Mesenchymal stem cell (in vitro differentiated cells and primary cell): ENCODE data around the gene TRAF1.

Experiments
- DNase-seq: peaks from one replicate; pipeline ENCODE4 v3.0.0-alpha.2; 2013
- H2AFZ ChIP-seq: one replicate; pipeline ENCODE4 v1.6.1; 2013; ENCODE audit warnings: low read depth, mild to moderate bottlenecking, control low read depth, inconsistent platforms, low read length, moderate library complexity
- H2AK5ac ChIP-seq: 2 replicates; pipeline ENCODE4 v1.6.1; 2013; ENCODE audit warnings: low read length, moderate library complexity, mild to moderate bottlenecking, inconsistent platforms; ENCODE audit not compliant: severe bottlenecking
- H2BK120ac ChIP-seq: one replicate; pipeline ENCODE4 v1.6.1; 2013; ENCODE audit warnings: low read depth, mild to moderate bottlenecking, inconsistent platforms, low read length, moderate library complexity
- H2BK12ac ChIP-seq, 2 experiments: one replicate each; pipeline ENCODE4 v1.6.1; 2013; ENCODE audit warnings: inconsistent platforms in 2 of 2, low read length in 2 of 2, mild to moderate bottlenecking in 2 of 2, moderate library complexity in 2 of 2, control low read depth in 1 of 2
- H2BK15ac ChIP-seq: one replicate; pipeline ENCODE4 v1.6.1; 2013; ENCODE audit warnings: mild to moderate bottlenecking, low read depth, inconsistent platforms; ENCODE audit not compliant: poor library complexity, severe bottlenecking
- H2BK5ac ChIP-seq: 2 replicates; pipeline ENCODE4 v1.6.1; 2013; ENCODE audit warnings: low read depth, mild to moderate bottlenecking, low read length, control low read depth, inconsistent platforms; ENCODE audit not compliant: poor library complexity, severe bottlenecking
- H3K14ac ChIP-seq, 2 experiments: one replicate each; pipeline ENCODE4 v1.6.1; 2013; ENCODE audit warnings: inconsistent platforms in 2 of 2, low read length in 2 of 2, control low read depth in 1 of 2, mild to moderate bottlenecking in 1 of 2, moderate library complexity in 1 of 2
- H3K18ac ChIP-seq, 2 experiments: one replicate each; pipeline ENCODE4 v1.6.1; 2013; ENCODE audit warnings: inconsistent platforms in 2 of 2, low read length in 2 of 2, control low read depth in 1 of 2, low read depth in 1 of 2, mild to moderate bottlenecking in 1 of 2
- H3K23ac ChIP-seq, 2 experiments: one replicate each; pipeline ENCODE4 v1.6.1; 2013; ENCODE audit warnings: inconsistent platforms in 2 of 2, low read length in 2 of 2, mild to moderate bottlenecking in 2 of 2, moderate library complexity in 2 of 2, control low read depth in 1 of 2
- H3K27ac ChIP-seq: 2 replicates; pipeline ENCODE4 v1.5.1; 2013; ENCODE audit warnings: mild to moderate bottlenecking, moderate library complexity, low read length, control low read depth, inconsistent platforms; ENCODE audit not compliant: poor library complexity, severe bottlenecking
- H3K27me3 ChIP-seq, 2 experiments: 2 replicates each; pipeline versions ENCODE4 v1.6.1 to v1.7.0; 2013; ENCODE audit warnings: low read length in 2 of 2, mild to moderate bottlenecking in 2 of 2, moderate library complexity in 2 of 2, control low read depth in 1 of 2, inconsistent platforms in 1 of 2; ENCODE audit not compliant: control insufficient read depth in 1 of 2, insufficient read depth in 1 of 2
- H3K36me3 ChIP-seq, 2 experiments: 2 replicates each; pipeline versions ENCODE4 v1.6.1 to v1.7.0; 2013; ENCODE audit warnings: low read length in 2 of 2, control low read depth in 1 of 2, inconsistent platforms in 1 of 2, low read depth in 1 of 2, mild to moderate bottlenecking in 1 of 2; ENCODE audit not compliant: insufficient read depth in 2 of 2, control insufficient read depth in 1 of 2
- H3K4ac ChIP-seq, 2 experiments: one replicate each; pipeline ENCODE4 v1.6.1; 2013; ENCODE audit warnings: inconsistent platforms in 2 of 2, low read length in 2 of 2, mild to moderate bottlenecking in 2 of 2, moderate library complexity in 2 of 2, control low read depth in 1 of 2, low read depth in 1 of 2
- H3K4me1 ChIP-seq: 2 replicates; pipeline ENCODE4 v1.6.1; 2013; ENCODE audit warnings: low read depth, low read length, control low read depth; ENCODE audit not compliant: control insufficient read depth, insufficient read depth
- H3K4me2 ChIP-seq: 2 replicates; pipeline ENCODE4 v1.6.1; 2013; ENCODE audit warnings: low read length, mild to moderate bottlenecking, inconsistent platforms; ENCODE audit not compliant: poor library complexity, severe bottlenecking
- H3K4me3 ChIP-seq, 2 experiments: 2 replicates each; pipeline versions ENCODE4 v1.5.1 to v1.7.0; 2013; ENCODE audit warnings: low read length in 2 of 2, mild to moderate bottlenecking in 2 of 2, control low read depth in 1 of 2, low read depth in 1 of 2; ENCODE audit not compliant: insufficient read depth in 1 of 2
- H3K79me1 ChIP-seq: replicated peaks from 2 replicates; pipeline ENCODE4 v1.6.1; 2013; ENCODE audit warnings: mild to moderate bottlenecking, control low read depth, low read length, inconsistent platforms; ENCODE audit not compliant: poor library complexity, severe bottlenecking
- H3K9ac ChIP-seq: 2 replicates; pipeline ENCODE4 v1.7.0; 2013; ENCODE audit warnings: mild to moderate bottlenecking, low read length, moderate library complexity
- H3K9me3 ChIP-seq: 2 replicates; pipeline ENCODE4 v1.7.0; 2013; ENCODE audit warnings: mild to moderate bottlenecking, low read length; ENCODE audit not compliant: control insufficient read depth
- H4K8ac ChIP-seq: one replicate; pipeline ENCODE4 v1.6.1; 2013; ENCODE audit warnings: inconsistent platforms, mild to moderate bottlenecking, low read length, moderate library complexity
- H4K91ac ChIP-seq: one replicate; pipeline ENCODE4 v1.6.1; 2013; ENCODE audit warnings: mild to moderate bottlenecking, low read length, inconsistent platforms
- WGBS: methylation state at CpG from one replicate; pipeline ENCODE4 v1.1.7; 2013; ENCODE audit warnings: mixed read lengths; 5-methylcytosine and 5-hydroxymethylcytosine counted together

The TRAF1 gene

GRCh38 chr9:120886490-120886967 lies 40.1 kb downstream of the TRAF1 start:
- H2BK12ac ChIP-seq = no peak overlapping the region
- no peak overlapping the region for H2BK5ac ChIP-seq
- H3K4ac ChIP-seq = no peak overlapping the region
- H3K27ac ChIP-seq = no peak overlapping the region
- peaks cover 21% of the 10 kb centered on the region for H3K4me1 ChIP-seq
- peaks cover 0 to 41% of the 10 kb centered on the region in 2 experiments for H3K27me3 ChIP-seq
- no peaks in the 10 kb centered on the region for H3K79me1 ChIP-seq
- H3K9ac ChIP-seq = no peak overlapping the region
- no peak overlapping the region for H3K18ac ChIP-seq
- no peak overlapping the region for H4K91ac ChIP-seq
- no peak overlapping the region for H2BK15ac ChIP-seq
- no peaks in the 10 kb centered on the region for H3K36me3 ChIP-seq
- H3K23ac ChIP-seq = no peak overlapping the region
- H2AFZ ChIP-seq = no peak overlapping the region
- H3K4me2 ChIP-seq = no peak overlapping the region
- H3K9me3 ChIP-seq = no peaks in the 10 kb centered on the region
- H4K8ac ChIP-seq = no peak overlapping the region
- peak overlapping the region in 1 of 2 experiments; percentile 20 for H3K14ac ChIP-seq
- H2AK5ac ChIP-seq = no peak overlapping the region
- H2BK120ac ChIP-seq = no peak overlapping the region
- no peak overlapping the region for H3K4me3 ChIP-seq
- peak; percentile 39 for DNase-seq
- WGBS = 65% methylated on average over 8 of the region's 8 CpGs

DNA sequence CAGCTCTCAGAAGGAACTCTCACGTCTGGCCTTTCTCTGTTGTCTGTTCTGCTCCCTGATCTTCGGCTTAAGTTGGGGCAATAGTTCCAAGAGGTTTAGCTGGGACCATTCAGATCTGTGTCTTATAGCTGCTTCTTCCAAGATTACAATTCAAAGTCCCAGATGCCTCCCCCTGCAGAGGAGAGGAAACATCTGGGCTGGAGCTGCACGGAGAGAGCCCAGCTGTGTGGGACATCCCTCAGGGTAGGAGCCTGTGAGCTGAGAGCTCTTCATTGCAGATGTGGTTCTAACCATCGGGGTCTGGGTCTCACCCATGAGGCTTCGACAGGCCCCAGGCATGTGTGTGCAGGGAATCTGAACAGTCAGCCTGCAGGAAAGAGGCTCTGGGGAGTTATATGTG lies 40.6 kb downstream of the TRAF1 start:
- Histone ChIP-seq H4K91ac (no peak overlapping the region), H2AK5ac (no peak overlapping the region), H3K23ac (no peak overlapping the region), H3K4me3 (no peak overlapping the region), H3K14ac (peak overlapping the region in 1 of 2 experiments; percentile 20), H3K4me2 (peak overlapping the region; percentile 21), H3K4me1 (peaks cover 21% of the 10 kb centered on the region), H3K27ac (peak overlapping the region; percentile 37), H4K8ac (no peak overlapping the region), H3K18ac (no peak overlapping the region), H3K9me3 (no peaks in the 10 kb centered on the region), H3K36me3 (no peaks in the 10 kb centered on the region), H2BK15ac (no peak overlapping the region), H2AFZ (no peak overlapping the region), H2BK5ac (no peak overlapping the region), H3K4ac (no peak overlapping the region), H2BK12ac (no peak overlapping the region), H3K79me1 (no peaks in the 10 kb centered on the region), H3K9ac (peak overlapping the region; percentile 0), H3K27me3 (peaks cover 0 to 38% of the 10 kb centered on the region in 2 experiments), H2BK120ac (no peak overlapping the region)
- WGBS = 37% methylated on average over 5 of the region's 5 CpGs
- DNase-seq = no peak

- WGBS = 45% methylated on average over 3 of the region's 3 CpGs
- no peak overlapping the region for H3K4me3 ChIP-seq
- H4K8ac ChIP-seq = no peak overlapping the region
- H2AK5ac ChIP-seq = no peak overlapping the region
- H2BK12ac ChIP-seq = no peak overlapping the region
- H3K9ac ChIP-seq = peak overlapping the region; percentile 0
- H3K4ac ChIP-seq = no peak overlapping the region
- no peak overlapping the region for H3K23ac ChIP-seq
- H3K14ac ChIP-seq = no peak overlapping the region
- no peak overlapping the region for H3K18ac ChIP-seq
- H2BK5ac ChIP-seq = no peak overlapping the region
- H3K9me3 ChIP-seq = no peaks in the 10 kb centered on the region
- peaks cover 0 to 33% of the 10 kb centered on the region in 2 experiments for H3K27me3 ChIP-seq
- H3K79me1 ChIP-seq = no peaks in the 10 kb centered on the region
- no peak overlapping the region for H3K27ac ChIP-seq
- no peak overlapping the region for H2AFZ ChIP-seq
- no peak overlapping the region for H2BK15ac ChIP-seq
- peaks cover 21% of the 10 kb centered on the region for H3K4me1 ChIP-seq
- DNase-seq = no peak
- no peak overlapping the region for H3K4me2 ChIP-seq
- no peak overlapping the region for H4K91ac ChIP-seq
- H3K36me3 ChIP-seq = no peaks in the 10 kb centered on the region
- no peak overlapping the region for H2BK120ac ChIP-seq
These were observed 41.1 kb downstream of the TRAF1 start for GRCh38 chr9:120885457-120885856.

- Histone ChIP-seq H2BK5ac (no peak overlapping the region), H3K23ac (no peak overlapping the region), H3K27me3 (peaks cover 2 to 41% of the 10 kb centered on the region in 2 experiments), H3K36me3 (no peaks in the 10 kb centered on the region), H3K14ac (no peak overlapping the region), H3K4me1 (peaks cover 21% of the 10 kb centered on the region), H3K4ac (no peak overlapping the region), H2AFZ (no peak overlapping the region), H3K18ac (no peak overlapping the region), H2AK5ac (no peak overlapping the region), H3K27ac (no peak overlapping the region), H2BK120ac (no peak overlapping the region), H3K9ac (no peak overlapping the region), H3K4me3 (no peak overlapping the region), H4K8ac (no peak overlapping the region), H3K79me1 (no peaks in the 10 kb centered on the region), H3K4me2 (no peak overlapping the region), H3K9me3 (no peaks in the 10 kb centered on the region), H2BK12ac (no peak overlapping the region), H2BK15ac (no peak overlapping the region), H4K91ac (no peak overlapping the region)
- no peak for DNase-seq
- WGBS = 87% methylated on average over 3 of the region's 3 CpGs
These were observed 43.0 kb downstream of the TRAF1 start for GRCh38 chr9:120883608-120883996.
